ENCODE data around the gene SOCS3.

- TF ChIP-seq, protein P1, sequence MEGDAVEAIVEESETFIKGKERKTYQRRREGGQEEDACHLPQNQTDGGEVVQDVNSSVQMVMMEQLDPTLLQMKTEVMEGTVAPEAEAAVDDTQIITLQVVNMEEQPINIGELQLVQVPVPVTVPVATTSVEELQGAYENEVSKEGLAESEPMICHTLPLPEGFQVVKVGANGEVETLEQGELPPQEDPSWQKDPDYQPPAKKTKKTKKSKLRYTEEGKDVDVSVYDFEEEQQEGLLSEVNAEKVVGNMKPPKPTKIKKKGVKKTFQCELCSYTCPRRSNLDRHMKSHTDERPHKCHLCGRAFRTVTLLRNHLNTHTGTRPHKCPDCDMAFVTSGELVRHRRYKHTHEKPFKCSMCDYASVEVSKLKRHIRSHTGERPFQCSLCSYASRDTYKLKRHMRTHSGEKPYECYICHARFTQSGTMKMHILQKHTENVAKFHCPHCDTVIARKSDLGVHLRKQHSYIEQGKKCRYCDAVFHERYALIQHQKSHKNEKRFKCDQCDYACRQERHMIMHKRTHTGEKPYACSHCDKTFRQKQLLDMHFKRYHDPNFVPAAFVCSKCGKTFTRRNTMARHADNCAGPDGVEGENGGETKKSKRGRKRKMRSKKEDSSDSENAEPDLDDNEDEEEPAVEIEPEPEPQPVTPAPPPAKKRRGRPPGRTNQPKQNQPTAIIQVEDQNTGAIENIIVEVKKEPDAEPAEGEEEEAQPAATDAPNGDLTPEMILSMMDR (conservative IDR thresholded peaks at IDR 0.05; ENCODE audit: low read depth, low read length): no peak
- no peak for TF ChIP-seq EZH2 (IDR thresholded peaks at IDR 0.05; ENCODE audit: low read length, unreplicated experiment)
These were observed 46.5 kb upstream of the SOCS3 start for GRCh38 chr17:78406396-78406795.

Data from PC-3 (cell line).